Activated naive CD4-positive, alpha-beta T cell treated with anti-CD3 and anti-CD28 coated beads, Interleukin-2, amount 50 U/mL, for 72 hours (primary cell): ENCODE measurements around the gene PRR19. TPM values are rescaled to one million over a fixed set of nuclear protein-coding genes. Genes with fewer than 3 reads are reported as not detected.

Source experiments
- ATAC-seq, 2 donors: fragments of 150-1000 bp; cut with Tn5 transposase; 2 replicates each; pipeline ENCODE4 v1.10.0; 2021; ENCODE audit warnings: mild to moderate bottlenecking in 2 of 2, moderate library complexity in 2 of 2
- DNase-seq, 2 donors: peaks; one replicate each; pipeline ENCODE4 v3.0.0; 2021 to 2022; ENCODE audit warnings: low spot score in 2 of 2
- H3K27ac Mint-ChIP-seq, 2 donors: one replicate each; pipeline ENCODE4 v1.8.0; 2022; ENCODE audit warnings: mild to moderate bottlenecking in 2 of 2, mixed read lengths in 2 of 2
- H3K36me3 Mint-ChIP-seq, 2 donors: one replicate each; pipeline ENCODE4 v1.8.0; 2022; ENCODE audit warnings: mixed read lengths in 2 of 2
- H3K9me3 Mint-ChIP-seq, 2 donors: one replicate each; pipeline ENCODE4 v1.8.0; 2022; ENCODE audit warnings: mixed read lengths in 2 of 2
- total RNA-seq, 2 donors: library from RNA; stranded (reverse); gene quantifications; one replicate each; pipeline ENCODE4 v1.2.3, GENCODE V29; 2022

The PRR19 gene
- total RNA-seq, 2 donors from 2014 or later: 0.93 to 1.6 TPM

DNA sequence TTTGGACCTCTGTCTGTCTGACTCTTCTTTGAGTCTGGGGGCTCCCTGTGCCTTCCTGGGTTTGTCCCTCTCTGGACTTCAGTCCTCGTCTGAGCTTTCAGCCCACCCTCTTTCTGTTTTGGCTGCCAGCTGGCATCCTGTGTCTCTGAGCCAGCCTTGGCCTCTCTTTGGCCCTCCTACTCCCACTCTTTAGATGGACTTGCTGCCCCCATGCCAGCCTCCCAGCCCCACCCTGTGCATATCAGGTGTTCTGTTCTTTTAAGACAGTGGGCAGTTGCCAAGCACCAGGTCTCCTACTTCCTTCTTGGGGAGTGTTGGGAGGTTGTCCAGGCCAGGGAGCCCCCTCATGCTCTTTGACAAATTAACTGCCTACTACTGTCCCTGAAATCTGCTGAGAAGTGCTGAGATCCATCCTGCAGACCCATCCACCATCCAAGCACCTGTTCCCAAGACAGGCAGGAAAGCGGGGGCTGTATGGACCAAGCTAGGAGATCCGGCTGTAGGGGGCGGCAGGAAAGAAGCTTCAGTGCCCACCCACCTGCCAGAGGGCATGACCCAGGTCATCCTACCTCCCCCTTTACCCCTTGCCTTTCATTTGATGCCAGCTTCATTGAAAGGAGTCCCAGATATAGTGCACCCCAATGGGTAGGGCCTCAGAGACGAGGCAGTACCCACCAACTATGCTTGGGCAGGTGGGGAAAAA lies 23.3 kb upstream of the PRR19 start:
- no peak for DNase-seq
- Mint-ChIP-seq H3K36me3 (peaks cover 0 to 13% of the 10 kb centered on the region in 2 donors), H3K27ac (peak overlapping the region; percentile 94 to 98), H3K9me3 (no peaks in the 10 kb centered on the region)
- no peak for ATAC-seq

DNA sequence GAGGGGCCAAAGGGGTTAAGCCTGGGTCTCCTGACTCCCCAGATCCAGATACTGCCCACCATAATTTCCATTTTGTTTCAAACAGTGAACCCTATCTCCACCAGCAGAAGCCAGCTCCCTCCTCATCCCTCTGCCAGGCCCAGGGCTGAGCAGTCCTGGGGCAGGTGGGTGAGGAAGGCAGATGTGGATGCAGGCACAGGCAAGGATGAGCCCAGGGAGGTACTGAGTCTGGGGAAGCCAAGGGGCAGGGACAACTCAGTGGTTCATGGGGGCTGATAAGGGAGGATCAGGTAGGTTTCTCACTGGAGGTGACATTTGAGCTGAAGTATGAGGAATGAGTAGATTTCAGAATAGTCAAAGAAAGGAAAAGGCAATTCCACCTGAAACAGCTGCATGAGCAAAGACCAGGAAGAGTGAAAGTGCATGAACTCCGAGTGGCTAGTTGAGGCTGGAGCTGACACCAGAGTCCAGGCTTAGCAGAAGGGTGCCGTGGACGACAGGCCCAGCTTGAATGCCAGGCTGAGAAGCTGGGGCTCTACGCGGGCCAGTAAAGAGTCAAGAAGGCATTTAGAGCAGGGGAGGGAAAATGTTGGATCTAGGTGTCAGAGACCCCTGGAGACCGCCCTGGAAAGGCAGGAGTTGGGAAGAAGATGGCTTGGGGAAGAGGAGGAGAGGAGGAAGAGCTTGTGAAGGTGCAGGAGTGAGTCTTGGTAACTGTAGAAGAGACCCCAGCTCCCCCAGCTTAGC lies 22.6 kb upstream of the PRR19 start:
- no peak for ATAC-seq
- no peaks in the 10 kb centered on the region for H3K9me3 Mint-ChIP-seq
- no peak for DNase-seq
- H3K27ac Mint-ChIP-seq: peak overlapping the region; percentile 94 to 98
- H3K36me3 Mint-ChIP-seq: peaks cover 0 to 13% of the 10 kb centered on the region in 2 donors

DNA sequence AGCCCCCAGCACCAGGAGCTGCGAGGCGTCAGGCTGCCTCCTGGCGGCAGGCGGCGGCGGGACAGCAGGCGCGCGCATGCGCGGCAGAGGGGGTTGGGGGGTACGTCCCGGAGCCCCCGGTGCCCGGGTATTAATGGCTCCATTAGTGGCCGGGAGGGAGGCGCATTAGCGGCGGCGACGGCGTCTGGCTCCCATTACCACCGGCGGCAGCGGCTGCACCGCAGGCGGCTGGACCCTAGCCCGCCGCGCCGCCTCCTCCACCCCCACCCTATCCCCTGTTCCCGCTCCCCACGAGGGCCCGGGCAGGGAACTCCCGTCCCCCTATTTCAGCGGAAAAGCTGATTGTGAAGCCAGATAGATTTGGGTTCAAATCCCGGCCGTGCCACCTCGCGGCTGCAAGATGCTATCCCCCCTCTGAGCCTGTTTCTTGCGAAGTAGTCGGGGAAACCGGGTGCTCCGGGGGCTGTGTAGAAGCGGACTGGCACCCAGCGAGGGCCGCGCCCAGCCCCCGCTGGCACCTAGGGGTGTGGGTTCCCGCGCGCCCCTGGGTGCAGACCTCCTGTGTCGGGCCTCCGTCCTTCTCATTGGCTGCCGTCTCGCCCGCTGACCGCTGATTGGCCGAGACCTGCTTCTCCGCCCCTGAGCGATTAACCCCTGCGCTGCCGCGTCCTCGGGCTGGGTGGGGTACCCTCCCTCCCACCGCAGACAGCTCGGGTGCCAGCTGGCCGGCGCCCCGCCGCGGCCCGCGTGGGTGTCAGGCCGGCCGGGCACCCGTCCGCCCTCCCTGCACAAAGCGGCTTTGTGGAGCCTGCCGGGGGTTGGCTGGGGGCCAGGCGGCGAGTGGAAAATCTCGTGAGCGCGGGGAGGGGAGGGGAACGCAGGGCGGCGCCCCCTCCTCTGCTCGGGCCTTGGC lies 21.8 kb upstream of the PRR19 start:
- peak; percentile 88 to 90 for DNase-seq
- Mint-ChIP-seq H3K9me3 (no peaks in the 10 kb centered on the region), H3K27ac (peak overlapping the region; percentile 94 to 98), H3K36me3 (peaks cover 0 to 14% of the 10 kb centered on the region in 2 donors)
- ATAC-seq: peak; percentile 35 to 65

DNA sequence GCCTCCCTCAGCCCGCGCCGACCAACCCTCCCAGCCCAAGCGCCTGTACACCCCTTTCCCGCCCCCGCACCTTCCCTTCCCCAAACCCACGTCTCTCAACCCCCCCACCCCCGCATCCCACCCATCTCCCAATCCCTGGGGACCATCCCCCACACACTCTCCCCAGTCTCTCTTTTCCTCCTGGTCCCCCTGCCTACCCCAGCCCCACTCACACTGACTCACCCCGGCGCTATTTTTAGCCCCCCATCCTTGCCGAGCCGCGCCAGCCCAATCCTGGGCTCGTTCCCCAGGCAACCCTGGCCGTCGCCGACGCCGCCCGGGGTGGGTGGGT lies 21.2 kb upstream of the PRR19 start:
- DNase-seq (no peak), ATAC-seq (no peak)
- Mint-ChIP-seq H3K36me3 (peaks cover 0 to 13% of the 10 kb centered on the region in 2 donors), H3K27ac (peak overlapping the region in 1 of 2 donors; percentile 98), H3K9me3 (no peaks in the 10 kb centered on the region)

DNA sequence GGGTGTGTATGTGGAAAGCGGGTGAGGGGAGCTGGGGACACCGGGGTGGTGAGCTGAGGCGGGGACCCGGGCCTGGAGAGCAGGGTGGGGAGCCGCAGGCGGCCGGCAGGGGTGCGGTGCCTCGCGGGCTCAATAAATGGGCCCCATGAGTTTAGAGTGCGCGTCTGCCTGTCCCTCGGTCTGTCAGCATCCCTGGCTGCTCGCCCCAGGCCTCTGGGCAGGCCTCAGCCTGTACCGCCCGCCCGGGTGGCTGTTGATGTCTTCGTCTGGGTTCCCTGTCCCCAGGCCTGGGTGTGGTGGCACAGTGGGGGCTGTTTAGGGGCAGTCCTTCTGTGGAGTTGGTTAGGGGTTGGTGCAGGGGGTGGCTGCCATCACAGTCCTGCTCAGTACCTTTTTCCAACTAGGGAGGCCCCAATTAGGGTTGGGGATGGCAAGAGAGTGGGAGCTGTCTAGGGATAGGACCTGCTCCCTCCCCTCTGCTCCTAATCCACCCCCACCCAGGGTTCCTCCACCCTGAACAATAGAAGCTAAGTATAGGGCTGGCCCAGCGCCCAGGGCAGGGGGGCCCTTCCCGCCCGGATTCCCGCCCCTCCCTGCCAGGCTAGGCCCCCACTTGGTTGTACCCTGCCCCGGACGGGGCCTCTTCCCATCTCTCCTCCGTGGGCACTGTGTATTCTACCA lies 20.6 kb upstream of the PRR19 start:
- H3K36me3 Mint-ChIP-seq: peaks cover 0 to 13% of the 10 kb centered on the region in 2 donors
- peak overlapping the region in 1 of 2 donors; percentile 88 for H3K27ac Mint-ChIP-seq
- no peaks in the 10 kb centered on the region for H3K9me3 Mint-ChIP-seq
- DNase-seq (peak in 1 of 2 donors; percentile 39), ATAC-seq (no peak)

DNA sequence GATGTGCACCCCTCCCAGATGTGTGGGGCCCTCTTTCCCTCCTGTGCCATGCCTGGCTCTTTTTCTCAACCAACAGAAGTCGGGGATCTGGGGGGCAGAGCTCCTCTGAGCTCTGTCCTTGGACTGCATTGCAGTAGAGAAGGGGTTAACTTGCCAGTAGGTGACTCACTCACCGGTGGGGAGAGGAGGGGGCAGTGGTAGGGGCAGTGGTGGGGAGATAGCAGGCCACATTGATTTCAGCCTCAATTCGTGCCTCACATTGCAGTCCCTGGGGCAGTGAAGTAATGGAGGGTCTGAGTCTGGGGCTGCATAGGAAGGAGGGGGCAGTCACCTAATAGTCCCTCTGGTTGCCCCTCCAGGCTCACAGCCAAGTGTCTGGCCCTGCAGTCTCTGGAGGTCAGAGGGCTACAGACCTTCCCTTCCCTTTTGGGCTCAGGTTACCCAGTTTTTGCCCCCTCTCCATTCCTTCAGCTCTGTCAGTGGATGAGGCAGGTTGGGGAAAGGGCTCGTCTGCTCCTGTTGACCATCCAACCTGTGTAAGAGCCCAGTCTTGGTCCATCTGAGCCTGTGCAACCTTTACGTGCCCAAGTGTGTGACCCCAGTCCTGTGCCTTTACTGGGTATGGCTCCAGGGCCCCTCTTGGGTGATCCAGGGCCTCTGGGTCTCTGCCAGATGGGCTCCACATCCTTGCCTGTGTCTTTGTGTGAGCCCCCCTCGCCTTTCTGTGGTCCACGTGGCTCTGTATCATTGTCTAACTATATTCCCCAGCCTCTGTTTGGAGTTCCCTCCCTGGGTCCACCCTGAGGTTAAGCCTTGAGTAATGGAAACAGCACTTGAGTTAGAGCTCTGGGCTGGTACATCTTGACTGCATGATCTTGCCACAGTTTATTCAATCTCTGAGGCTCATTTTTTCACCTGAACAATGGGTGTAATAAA lies 19.8 kb upstream of the PRR19 start:
- ATAC-seq: no peak

DNA sequence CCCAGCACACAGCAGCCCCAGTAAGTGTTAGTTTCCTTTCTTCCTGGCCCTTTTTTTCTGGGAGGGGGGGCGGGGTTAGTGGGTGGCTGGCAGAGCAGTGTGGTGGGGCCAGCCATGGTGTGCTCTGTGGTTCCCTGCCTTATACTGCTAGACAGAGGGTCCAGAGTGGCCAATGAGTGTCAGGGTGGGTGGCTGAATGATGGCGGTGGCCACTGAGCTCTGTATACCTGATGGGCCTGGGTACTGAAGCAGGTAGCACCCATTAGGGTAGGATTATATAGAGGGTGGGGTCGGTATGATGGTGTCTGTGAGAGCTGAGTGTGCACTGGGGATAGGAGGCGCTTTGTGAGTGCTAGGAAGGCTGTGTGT lies 19.1 kb upstream of the PRR19 start:
- DNase-seq: no peak
- Mint-ChIP-seq H3K9me3 (no peaks in the 10 kb centered on the region), H3K36me3 (peaks cover 0 to 13% of the 10 kb centered on the region in 2 donors), H3K27ac (no peak overlapping the region)
- ATAC-seq: no peak

More for the DNA sequence above, 19.8 kb upstream of the PRR19 start:
- no peak for DNase-seq
- peaks cover 0 to 13% of the 10 kb centered on the region in 2 donors for H3K36me3 Mint-ChIP-seq
- H3K27ac Mint-ChIP-seq: peak overlapping the region in 1 of 2 donors; percentile 94
- H3K9me3 Mint-ChIP-seq: no peaks in the 10 kb centered on the region

DNA sequence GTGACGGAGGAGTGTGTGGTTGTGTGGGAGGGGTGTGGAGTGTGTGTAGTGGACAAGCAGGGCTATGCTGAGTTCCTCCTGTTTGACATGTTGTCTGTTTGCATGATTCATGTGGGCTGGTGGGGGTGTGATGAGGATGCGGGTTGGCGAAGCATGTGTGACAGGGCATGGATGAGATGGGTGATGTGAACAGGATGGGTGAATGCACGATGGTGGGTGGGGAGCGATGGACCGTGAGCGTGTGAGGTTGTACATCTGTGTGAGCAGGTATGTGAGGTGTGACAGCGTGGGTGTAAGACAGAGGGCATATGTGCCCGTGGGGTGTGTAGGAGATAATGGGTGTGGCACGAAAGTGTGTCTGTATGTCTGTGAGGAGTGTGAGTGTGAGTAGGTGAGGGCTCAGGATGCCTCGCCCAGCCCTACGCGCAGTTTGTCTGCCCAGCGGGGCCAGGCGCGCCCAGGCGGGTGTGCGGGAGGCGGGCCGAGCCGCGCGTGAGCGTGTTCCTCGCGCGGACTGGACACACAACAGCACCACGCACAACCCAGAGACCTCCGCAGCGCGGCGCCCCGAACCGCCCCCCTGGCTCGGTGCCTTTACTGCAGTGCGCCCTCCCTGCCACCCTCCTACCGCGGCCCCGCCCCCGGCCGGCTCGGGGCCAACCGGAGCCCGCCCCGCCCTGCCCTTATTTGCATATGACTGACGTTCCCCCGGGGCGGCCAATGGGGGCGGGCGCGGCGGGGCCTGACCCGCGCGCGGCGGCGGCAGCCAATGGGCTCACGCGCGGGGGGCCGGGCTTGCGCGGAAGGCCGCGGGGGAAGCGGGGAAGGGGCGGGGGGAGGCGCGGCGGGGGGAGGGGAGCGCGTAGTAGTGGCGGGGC lies 18.5 kb upstream of the PRR19 start:
- Mint-ChIP-seq H3K9me3 (no peaks in the 10 kb centered on the region), H3K36me3 (peaks cover 0 to 13% of the 10 kb centered on the region in 2 donors), H3K27ac (no peak overlapping the region)
- ATAC-seq (peak; percentile 70 to 74), DNase-seq (peak; percentile 94 to 95)

DNA sequence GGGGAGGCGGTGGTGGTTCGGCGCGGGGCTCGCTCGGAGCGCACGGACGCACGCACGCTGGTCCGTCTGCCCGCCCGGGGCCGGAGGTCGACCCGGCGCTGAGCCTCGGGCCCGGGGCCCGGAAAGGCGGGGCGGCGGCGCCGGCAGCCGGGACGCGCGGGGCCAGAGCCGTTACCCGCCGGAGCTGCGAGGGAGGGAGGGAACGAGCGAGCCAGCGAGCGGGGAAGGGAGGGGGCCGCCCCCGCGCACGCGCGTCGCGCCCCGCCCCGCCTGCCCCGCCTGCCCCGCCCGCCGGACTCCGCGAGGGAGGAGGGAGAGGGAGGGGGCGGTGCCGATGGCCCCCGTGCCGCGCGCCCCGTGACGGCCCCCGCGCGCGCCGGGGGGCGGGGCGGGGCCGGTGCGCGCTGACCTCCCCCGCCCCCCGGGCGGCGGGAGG lies 17.8 kb upstream of the PRR19 start:
- H3K27ac Mint-ChIP-seq: no peak overlapping the region
- peak; percentile 83 to 87 for DNase-seq
- peak; percentile 22 to 34 for ATAC-seq
- H3K9me3 Mint-ChIP-seq: no peaks in the 10 kb centered on the region
- H3K36me3 Mint-ChIP-seq: peaks cover 0 to 12% of the 10 kb centered on the region in 2 donors

DNA sequence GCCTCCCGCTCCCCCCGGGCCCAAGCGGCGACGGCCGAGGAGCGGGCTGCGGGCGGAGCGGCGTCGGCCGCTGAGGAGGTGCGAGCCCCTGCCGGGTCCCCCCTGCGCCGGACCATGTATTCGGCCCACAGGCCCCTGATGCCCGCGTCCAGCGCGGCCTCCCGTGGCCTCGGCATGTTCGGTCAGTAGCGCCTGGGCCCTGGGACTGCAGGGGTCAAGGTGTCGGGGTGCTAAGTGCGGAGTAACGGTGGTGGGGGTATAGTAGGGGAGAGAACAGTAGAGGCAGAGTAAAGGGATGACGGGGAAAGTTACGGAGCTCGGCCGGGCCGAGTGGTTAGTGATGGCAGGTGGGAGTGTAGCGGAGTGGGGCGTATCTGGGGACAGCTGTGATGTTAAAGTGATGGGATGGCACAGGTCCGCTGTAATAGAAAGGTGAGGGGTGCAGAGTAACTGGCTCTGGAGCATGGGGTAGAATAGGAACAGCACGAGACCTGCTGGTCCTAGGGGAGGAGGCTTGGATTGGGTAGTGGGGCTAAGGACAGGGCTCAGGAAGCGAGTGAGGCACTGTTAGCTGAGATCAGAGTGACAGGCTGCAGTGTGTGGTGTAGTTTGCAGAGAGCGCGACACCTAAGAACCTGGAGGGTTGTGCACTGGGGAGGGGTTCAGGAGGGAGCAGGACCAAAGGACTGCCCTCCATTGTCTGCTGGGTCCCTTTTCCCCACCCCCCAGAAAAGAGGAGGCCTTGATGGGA lies 17.2 kb upstream of the PRR19 start:
- no peak for ATAC-seq
- Mint-ChIP-seq H3K9me3 (no peaks in the 10 kb centered on the region), H3K36me3 (peaks cover 0 to 5% of the 10 kb centered on the region in 2 donors), H3K27ac (peak overlapping the region; percentile 83 to 95)
- no peak for DNase-seq

DNA sequence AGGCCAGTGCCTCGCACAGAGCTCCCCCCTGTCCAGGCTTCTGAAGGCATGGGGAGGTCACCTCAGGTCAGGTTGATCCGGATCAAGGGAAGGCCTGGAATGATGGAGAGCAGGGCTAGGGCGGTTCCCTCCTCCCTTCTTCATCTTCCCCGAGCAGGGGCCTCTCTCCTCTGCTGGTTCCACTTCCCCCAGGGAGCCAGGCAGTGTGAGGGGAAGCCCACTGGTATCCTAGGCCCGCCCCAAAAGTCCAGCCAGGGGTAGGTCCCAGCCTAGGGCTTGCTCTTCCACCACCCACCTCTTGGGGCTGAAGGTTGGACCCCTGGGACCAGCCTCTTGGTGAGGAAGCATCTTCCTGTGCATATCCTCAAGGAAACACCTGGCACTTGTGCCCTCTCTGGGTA lies 16.4 kb upstream of the PRR19 start:
- Mint-ChIP-seq H3K36me3 (peaks cover 0 to 5% of the 10 kb centered on the region in 2 donors), H3K9me3 (no peaks in the 10 kb centered on the region), H3K27ac (peak overlapping the region; percentile 83 to 86)
- no peak for ATAC-seq
- no peak for DNase-seq

DNA sequence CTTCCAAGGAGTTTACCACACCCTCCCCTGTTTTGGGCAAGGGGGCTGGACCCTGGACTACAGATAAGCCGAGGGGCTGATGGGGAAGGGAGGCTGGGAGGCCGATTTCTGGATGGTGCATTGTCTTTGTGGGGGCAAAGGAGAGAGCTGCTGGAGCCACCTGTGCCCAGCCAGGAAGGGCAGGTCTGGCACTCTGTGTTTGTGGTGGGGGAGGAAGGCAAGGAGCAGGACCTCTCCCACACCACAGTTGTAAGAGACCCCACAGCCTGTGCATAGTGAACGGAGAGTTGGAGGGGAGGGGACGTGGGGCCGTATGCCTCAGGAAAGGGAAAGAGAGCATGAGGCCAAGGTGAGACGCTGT lies 16.0 kb upstream of the PRR19 start:
- Mint-ChIP-seq H3K9me3 (no peaks in the 10 kb centered on the region), H3K27ac (peak overlapping the region; percentile 33 to 88), H3K36me3 (peaks cover 0 to 5% of the 10 kb centered on the region in 2 donors)
- DNase-seq (no peak), ATAC-seq (no peak)

DNA sequence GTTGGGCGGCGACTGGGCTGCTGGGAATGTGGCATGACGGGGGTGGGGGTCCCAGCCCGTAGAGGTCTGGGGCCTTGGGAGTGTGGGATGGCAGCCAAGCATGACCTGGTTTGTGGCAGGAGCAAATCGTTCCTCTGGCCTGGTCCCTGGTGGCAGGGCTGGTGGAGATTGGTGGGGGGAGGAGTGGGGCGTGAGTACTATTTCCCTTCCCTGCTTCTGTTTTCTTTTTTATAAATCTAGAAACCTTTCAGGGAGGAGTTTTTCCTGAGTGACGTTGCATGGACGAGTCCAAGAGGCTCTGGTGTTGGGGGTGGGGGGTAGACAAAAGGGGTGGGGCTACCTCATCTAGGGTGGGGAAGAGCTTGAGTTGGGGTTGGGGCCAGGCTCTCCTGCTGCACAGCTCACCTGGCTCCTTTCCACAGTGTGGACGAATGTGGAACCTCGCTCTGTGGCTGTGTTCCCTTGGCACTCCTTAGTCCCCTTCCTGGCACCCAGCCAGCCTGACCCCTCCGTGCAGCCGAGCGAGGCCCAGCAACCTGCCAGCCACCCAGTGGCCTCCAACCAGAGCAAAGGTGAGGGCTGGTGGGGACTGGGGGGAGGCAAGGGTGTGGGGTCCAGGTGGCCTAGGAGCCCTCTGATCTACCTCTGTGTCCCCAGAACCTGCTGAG lies 15.4 kb upstream of the PRR19 start:
- Mint-ChIP-seq H3K36me3 (peaks cover 0 to 5% of the 10 kb centered on the region in 2 donors), H3K9me3 (no peaks in the 10 kb centered on the region), H3K27ac (peak overlapping the region; percentile 33 to 88)
- DNase-seq (no peak), ATAC-seq (no peak)
